PC-3 (cell line): ENCODE data around the gene HLA-DRB1.

ENCODE experiments used
- CTCF ChIP-seq: fragments of 300-600 bp; sonication (generic); conservative IDR thresholded peaks from 2 replicates; pipeline ENCODE4 v1.5.1; 2017; ENCODE audit warnings: antibody characterized with exemption, low read depth, mild to moderate bottlenecking, low read length
- EZH2 ChIP-seq: fragments of 300-600 bp; sonication (generic); IDR thresholded peaks from one replicate; pipeline ENCODE4 v1.6.1; 2017; ENCODE audit warnings: antibody characterized with exemption, mild to moderate bottlenecking, low read length; ENCODE audit not compliant: unreplicated experiment
- EZH2phosphoT487 ChIP-seq: fragments of 300-600 bp; sonication (generic); IDR thresholded peaks from 2 replicates; pipeline ENCODE4 v1.6.1; 2018; ENCODE audit warnings: mild to moderate bottlenecking, antibody characterized with exemption, low read length, borderline replicate concordance

GRCh38 chr6:32551410-32551809, 38.2 kb downstream of the HLA-DRB1 start:
- TF ChIP-seq CTCF = no peak
- no peak for TF ChIP-seq EZH2
- no peak for TF ChIP-seq EZH2phosphoT487
